IPS DF 4.7 (cell line): ENCODE measurements around the gene ADAMTS16.

Experiments used
- DNase-seq: peaks from one replicate; pipeline ENCODE4 v3.0.0-alpha.2; 2013; ENCODE audit warnings: low spot score; ENCODE audit errors: extremely low read depth

Gene ADAMTS16

GRCh38 chr5:5343568-5343967, 203.4 kb downstream of the ADAMTS16 start:
- no peak for DNase-seq

DNA sequence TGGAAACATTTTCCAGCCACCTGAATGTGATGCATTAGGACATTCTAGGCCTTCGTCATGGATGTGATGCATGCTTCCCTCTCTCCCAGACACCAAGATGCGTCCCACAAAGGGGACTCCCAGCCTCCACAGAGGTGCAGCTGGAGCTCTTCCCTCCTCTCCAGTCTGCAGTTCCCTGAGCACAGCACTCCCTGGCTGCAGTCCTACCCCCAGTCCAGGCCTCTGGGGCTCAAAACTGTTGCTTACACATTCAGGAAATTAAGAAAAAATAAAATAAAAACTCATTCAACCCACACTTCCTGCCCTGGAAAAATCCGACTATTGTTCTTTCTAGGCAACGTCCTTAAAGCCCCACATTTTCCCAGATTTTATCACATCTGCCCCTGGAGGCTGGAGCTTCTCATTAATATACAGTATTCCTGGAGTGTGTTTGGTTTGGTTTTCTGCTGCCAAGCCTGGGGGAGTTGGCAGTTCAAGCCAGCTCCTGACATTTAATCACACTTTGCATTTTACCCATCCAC, 204.0 kb downstream of the ADAMTS16 start:
- no peak for DNase-seq

- DNase-seq = no peak
Observed at GRCh38 chr5:5344606-5345005, 204.5 kb downstream of the ADAMTS16 start.

GRCh38 chr5:5347442-5347841, 207.3 kb downstream of the ADAMTS16 start:
- no peak for DNase-seq

- DNase-seq = no peak
Observed at GRCh38 chr5:5348135-5348534, 208.0 kb downstream of the ADAMTS16 start.

DNA sequence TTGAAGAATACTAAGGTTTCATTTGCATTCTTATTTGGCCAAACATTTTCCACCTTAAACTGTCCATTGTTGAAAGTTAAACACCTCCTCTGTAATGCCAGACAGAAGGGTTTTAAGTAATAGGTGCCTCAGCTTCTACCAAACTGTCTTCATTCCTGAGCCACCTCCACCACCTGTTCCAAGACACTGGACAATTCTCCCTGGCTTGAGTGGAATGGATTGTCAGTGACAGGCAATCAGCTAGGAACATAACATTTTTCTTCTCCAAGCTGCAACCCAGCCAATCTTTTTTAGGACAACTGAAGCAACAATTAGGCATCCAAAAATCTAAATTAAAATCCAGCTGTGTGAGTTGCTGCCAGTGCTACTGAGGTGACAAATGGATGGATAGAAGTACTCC, 208.4 kb downstream of the ADAMTS16 start:
- DNase-seq = no peak

- DNase-seq = no peak
Observed at GRCh38 chr5:5350101-5350500, 210.0 kb downstream of the ADAMTS16 start.

DNA sequence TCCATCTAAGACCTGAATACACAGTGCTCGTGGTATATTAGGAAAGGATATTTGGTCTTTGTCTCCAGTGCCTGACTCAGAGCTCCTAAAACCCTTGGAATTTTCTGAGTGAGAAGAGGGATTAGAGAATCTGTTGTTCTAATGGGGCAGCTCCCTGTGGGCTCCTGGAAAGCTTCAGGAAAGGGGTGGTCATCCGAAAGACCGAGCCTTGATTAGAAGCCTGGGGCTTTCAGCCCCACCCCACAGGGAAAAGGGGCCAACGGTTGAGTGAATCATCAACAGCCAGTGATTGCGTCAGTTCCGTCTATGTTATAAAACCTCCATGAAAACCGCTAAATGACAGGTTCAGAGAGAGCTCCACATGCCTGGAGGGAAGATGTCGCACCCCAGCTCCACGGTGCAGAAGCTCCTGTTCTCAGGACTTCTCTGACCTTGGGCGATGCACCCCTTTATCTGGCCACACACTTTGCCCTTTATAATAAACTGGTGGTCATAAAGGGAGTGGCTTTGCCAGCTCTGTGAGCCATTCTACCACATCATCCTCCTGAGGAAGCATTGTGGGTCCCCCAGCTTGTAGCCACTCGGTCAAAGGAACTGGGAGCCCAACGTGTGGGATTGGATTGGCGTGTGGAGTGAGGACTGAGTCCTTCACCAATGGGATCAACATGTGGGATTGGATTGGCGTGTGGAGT, 211.3 kb downstream of the ADAMTS16 start:
- no peak for DNase-seq

DNA sequence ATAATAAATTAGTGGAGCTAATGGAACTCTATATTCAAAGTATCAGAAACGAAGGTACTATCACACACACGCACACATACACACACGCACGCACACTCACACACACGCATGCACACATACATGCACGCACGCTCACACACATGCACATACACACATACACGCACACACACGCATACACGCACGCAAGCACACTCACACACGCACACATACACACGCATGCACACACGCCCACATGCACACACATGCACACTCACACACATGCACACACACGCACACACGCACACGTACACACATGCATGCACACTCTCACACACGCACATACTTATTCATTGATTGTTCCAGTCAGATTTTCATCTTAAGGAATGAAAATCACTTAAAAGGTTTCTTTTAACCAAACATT, 212.5 kb downstream of the ADAMTS16 start:
- no peak for DNase-seq

DNA sequence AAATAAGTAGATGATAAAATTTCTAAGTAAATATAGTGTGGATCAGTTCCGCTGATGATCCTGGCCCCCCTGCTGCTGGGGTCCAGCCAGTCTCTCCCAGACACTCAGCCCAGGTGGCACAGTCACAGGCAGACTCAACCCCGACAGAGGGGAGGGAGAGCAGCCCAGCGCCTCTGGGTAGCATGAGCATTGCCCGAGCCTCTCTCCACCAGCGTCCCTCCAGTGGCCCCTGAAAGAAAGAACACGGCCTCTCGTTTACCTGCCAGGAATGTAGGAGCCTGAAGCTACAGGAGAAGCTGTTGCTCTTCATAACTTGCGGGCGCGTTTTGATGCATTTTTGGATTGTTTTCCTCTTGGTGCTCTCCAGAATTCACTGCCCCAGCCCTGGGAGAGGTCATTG, 213.6 kb downstream of the ADAMTS16 start:
- no peak for DNase-seq

DNA sequence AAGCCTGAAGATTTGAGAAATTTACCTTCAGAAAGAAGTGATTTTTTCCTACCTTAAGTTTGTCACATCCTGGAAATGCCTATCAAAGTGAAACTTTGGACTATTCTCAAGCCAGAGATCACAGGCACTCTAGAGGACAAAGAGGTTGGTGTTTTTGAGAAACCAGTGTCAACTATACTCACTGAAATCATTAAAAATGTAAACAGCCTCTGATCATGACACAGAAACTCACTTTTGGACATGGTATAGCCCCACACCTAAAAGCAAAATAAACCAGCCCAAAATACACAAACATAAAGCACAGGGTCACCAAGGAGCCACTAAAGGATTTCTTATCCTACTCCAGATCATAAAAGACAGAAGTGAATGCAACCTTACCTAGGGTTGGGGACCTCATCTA, 216.6 kb downstream of the ADAMTS16 start:
- DNase-seq = no peak

GRCh38 chr5:5359618-5360017, 219.5 kb downstream of the ADAMTS16 start:
- DNase-seq = no peak

DNA sequence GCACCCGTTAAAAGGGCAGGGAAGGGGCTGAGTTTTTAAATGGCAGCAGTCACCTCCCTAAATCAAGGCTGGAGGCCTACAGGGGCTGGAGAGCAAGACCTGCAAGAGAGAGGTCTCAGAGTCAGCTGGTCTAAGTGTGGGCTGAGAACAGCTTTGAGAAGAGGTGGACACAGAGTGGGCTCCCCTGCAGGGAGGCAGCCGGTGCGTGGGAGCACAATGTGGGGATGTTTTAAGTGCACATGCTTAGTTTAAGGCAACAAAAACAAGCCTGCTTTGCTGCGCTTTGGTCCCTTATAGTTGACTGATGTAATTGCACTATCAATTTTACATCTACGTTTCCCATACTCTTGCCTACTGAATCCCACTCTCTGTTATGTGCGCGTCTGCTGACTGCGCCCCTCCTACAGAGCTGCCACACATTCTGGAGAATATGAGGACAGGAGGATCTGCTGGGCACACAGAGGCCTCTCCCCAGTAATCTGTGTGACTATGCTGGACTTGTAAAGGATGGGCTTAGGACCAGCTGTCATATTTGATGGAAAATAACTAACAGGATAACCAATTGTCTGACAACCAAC, 220.3 kb downstream of the ADAMTS16 start:
- DNase-seq = no peak

GRCh38 chr5:5360941-5361520, 220.9 kb downstream of the ADAMTS16 start:
- no peak for DNase-seq

- DNase-seq = no peak
Observed at GRCh38 chr5:5363045-5363444, 222.9 kb downstream of the ADAMTS16 start.

DNA sequence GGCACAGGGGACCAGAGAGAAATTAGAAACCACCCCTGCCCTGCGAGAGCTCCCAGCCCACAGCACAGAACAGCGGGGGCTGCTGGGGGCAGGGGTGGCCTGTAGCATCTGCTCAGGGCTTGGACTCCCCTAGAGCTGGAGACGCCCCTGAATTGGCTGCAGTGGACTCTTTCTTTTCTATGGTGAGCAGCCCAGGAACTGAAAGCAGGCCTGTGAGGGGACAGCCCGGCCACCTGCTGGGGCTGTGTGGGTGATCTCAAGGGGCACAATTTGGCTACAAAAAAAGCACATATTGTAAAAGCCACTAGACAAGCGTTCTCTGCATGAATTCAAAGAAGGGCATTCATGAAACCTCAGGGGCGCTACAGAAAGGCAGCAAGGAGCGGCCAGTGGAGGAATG, 224.8 kb downstream of the ADAMTS16 start:
- no peak for DNase-seq

GRCh38 chr5:5367739-5368138, 227.6 kb downstream of the ADAMTS16 start:
- DNase-seq = no peak

DNA sequence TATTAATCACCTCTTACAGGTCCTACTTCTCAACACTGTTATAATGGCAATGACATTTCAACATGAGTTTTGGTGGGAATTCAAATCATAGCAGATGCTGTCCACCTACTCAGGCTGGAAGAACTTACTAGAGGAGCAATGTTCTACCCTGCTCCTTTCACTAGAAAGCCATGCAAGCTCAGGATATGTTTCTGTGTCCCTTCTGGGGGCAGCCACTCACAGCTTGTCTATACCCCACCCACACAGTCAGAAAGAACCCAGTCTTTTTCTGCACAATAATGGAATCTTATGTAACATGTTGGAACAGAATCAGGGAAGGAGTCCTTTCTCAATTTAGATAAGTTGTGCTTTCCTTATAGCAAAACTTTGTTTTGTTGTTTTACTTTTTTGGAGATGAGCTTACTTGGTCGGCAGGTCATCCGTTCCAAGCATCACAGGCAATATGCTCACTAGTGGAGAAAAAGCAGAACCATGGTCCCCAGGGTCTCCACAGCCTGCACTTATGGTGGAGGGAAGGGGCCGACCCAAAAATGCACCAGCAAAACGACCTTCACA, 229.0 kb downstream of the ADAMTS16 start:
- no peak for DNase-seq
